Endothelial cell of umbilical vein (primary cell): Measurements from ENCODE around the gene ATXN1. TPM values are rescaled to one million over a fixed set of nuclear protein-coding genes. Genes with fewer than 3 reads are reported as not detected.

Source experiments
- BruUV-seq: library from RNA; stranded (reverse); fragments of 400-500 nt; replicated peaks from 2 replicates; lab custom pipeline; 2021; lab: Mats Ljungman, UMichigan
- CTCF ChIA-PET: fragments of 300-600, 350-600 bp; sonication (Branson Sonifier 250); formaldehyde crosslinking; loops from one replicate; lab custom pipeline; 2021; ENCODE audit warnings: antibody characterized with exemption, inconsistent platforms; lab: Charles Lee
- POLR2A ChIA-PET: fragments of 300-600, 350-600 bp; sonication (Branson Sonifier 250); formaldehyde crosslinking; loops from one replicate; lab custom pipeline; 2021; ENCODE audit warnings: antibody characterized with exemption, inconsistent platforms; lab: Charles Lee
- DNase-seq: peaks from one replicate; pipeline ENCODE4 v3.0.0-alpha.2; 2011; ENCODE audit warnings: low read depth, low spot score
- FAIRE-seq: peaks from 2 replicates; lab custom pipeline; 2011; peaks lifted over from hg19 to GRCh38; lab: Jason Lieb, UNC
- H2AFZ ChIP-seq: 2 replicates; pipeline ENCODE4 v1.6.0; 2012; ENCODE audit warnings: low read depth, low read length, control low read depth, inconsistent platforms
- H3K27ac ChIP-seq: 2 replicates; pipeline ENCODE4 v1.5.1; 2011; ENCODE audit warnings: low read depth, mild to moderate bottlenecking, control low read depth, low read length, moderate library complexity; ENCODE audit not compliant: insufficient read depth
- H3K27me3 ChIP-seq, 2 experiments: 2 replicates each; pipeline versions ENCODE4 v1.6.0 to v1.6.1; 2011; ENCODE audit warnings: low read length in 2 of 2, mixed read lengths in 1 of 2; ENCODE audit not compliant: control insufficient read depth in 2 of 2, insufficient read depth in 2 of 2
- H3K36me3 ChIP-seq, 2 experiments: 2 replicates in 1 of 2; 3 replicates in 1 of 2; pipeline ENCODE4 v1.5.1; 2011; ENCODE audit warnings: low read length in 2 of 2, mild to moderate bottlenecking in 1 of 2, moderate library complexity in 1 of 2; ENCODE audit not compliant: control insufficient read depth in 2 of 2, insufficient read depth in 2 of 2; ENCODE audit errors: extremely low read depth in 1 of 2
- H3K4me1 ChIP-seq: 3 replicates; pipeline ENCODE4 v1.5.1; 2011; ENCODE audit warnings: mild to moderate bottlenecking, low read length; ENCODE audit not compliant: control insufficient read depth, insufficient read depth; ENCODE audit errors: extremely low read depth
- H3K4me2 ChIP-seq: 2 replicates; pipeline ENCODE4 v1.6.1; 2011; ENCODE audit warnings: low read length, control low read depth, mixed read lengths; ENCODE audit not compliant: insufficient read depth
- H3K4me3 ChIP-seq, 3 experiments: fragments of 200-600 bp in 1 of 3; sonication (generic), shearing (Covaris generic) in 1 of 3; replicated peaks in 1 of 3; 2 replicates each; pipeline ENCODE4 v1.5.1; 2011 to 2016; ENCODE audit warnings: control low read depth in 3 of 3, low read length in 3 of 3, mild to moderate bottlenecking in 2 of 3, inconsistent platforms in 1 of 3, low read depth in 1 of 3, moderate library complexity in 1 of 3; ENCODE audit not compliant: insufficient read depth in 1 of 3
- H3K79me2 ChIP-seq: 2 replicates; pipeline ENCODE4 v1.6.0; 2012; ENCODE audit warnings: low read length, inconsistent platforms; ENCODE audit not compliant: control insufficient read depth, insufficient read depth
- H3K9ac ChIP-seq: replicated peaks from 2 replicates; pipeline ENCODE3; 2011; ENCODE audit warnings: low read length, control low read depth; ENCODE audit not compliant: insufficient read depth; ENCODE audit errors: extremely low read depth
- H3K9me1 ChIP-seq: replicated peaks from 3 replicates; pipeline ENCODE4 v1.6.0; 2011; ENCODE audit warnings: mild to moderate bottlenecking, low read length; ENCODE audit not compliant: control insufficient read depth, insufficient read depth; ENCODE audit errors: extremely low read depth
- H3K9me3 ChIP-seq: replicated peaks from 2 replicates; pipeline ENCODE4 v1.5.1; 2012; ENCODE audit warnings: low read length, inconsistent platforms; ENCODE audit not compliant: control insufficient read depth, insufficient read depth
- H4K20me1 ChIP-seq: replicated peaks from 2 replicates; pipeline ENCODE3; 2011; ENCODE audit warnings: mild to moderate bottlenecking, low read length; ENCODE audit not compliant: control insufficient read depth, insufficient read depth; ENCODE audit errors: extremely low read depth
- CTCF ChIP-seq, 2 donors: IDR thresholded peaks; 1 replicate in 1 of 2; 2 replicates in 1 of 2; pipeline ENCODE4 v1.5.1; 2011; ENCODE audit warnings: low read length in 2 of 2, mild to moderate bottlenecking in 2 of 2, moderate library complexity in 2 of 2, control low read depth in 1 of 2, inconsistent platforms in 1 of 2, low read depth in 1 of 2; ENCODE audit not compliant: insufficient read depth in 1 of 2; ENCODE audit errors: extremely low read depth in 1 of 2
- EZH2 ChIP-seq: IDR thresholded peaks from 2 replicates; pipeline ENCODE4 v1.6.1; 2012; ENCODE audit warnings: borderline replicate concordance, low read depth, mild to moderate bottlenecking, moderate library complexity, low read length, inconsistent platforms; ENCODE audit not compliant: severe bottlenecking
- FOS ChIP-seq: IDR thresholded peaks from 2 replicates; pipeline ENCODE4 v1.6.1; 2011; ENCODE audit warnings: mild to moderate bottlenecking, low read length, moderate library complexity, borderline replicate concordance; ENCODE audit not compliant: insufficient read depth
- GATA2 ChIP-seq: IDR thresholded peaks from 2 replicates; pipeline ENCODE4 v1.7.0; 2011; ENCODE audit warnings: low read depth, mild to moderate bottlenecking, moderate library complexity, mixed read lengths, low read length; ENCODE audit not compliant: insufficient read length, insufficient read depth
- JUN ChIP-seq: IDR thresholded peaks from 2 replicates; pipeline ENCODE4 v1.6.1; 2011; ENCODE audit warnings: borderline replicate concordance, low read depth; ENCODE audit not compliant: insufficient read length, insufficient read depth
- MAX ChIP-seq: IDR thresholded peaks from 2 replicates; pipeline ENCODE4 v1.6.1; 2011; ENCODE audit not compliant: insufficient read depth, insufficient read length
- MYC ChIP-seq: IDR thresholded peaks from one replicate; pipeline ENCODE4 v1.6.1; 2011; ENCODE audit warnings: mild to moderate bottlenecking, low read depth, low read length
- POLR2A ChIP-seq: IDR thresholded peaks from 2 replicates; pipeline ENCODE4 v1.6.1; 2012; ENCODE audit warnings: low read depth, mild to moderate bottlenecking, control low read depth, low read length
- POLR2AphosphoS5 ChIP-seq: IDR thresholded peaks from 2 replicates; pipeline ENCODE4 v1.6.1; 2012; ENCODE audit warnings: low read depth, mild to moderate bottlenecking, control low read depth, low read length, moderate library complexity; ENCODE audit not compliant: insufficient read depth
- dilution Hi-C: fragments of 300-500 bp; cut with MboI; formaldehyde crosslinking; loops from one replicate; pipeline ENCODE4 v1.15.0; 2019; ENCODE audit warnings: low sequenced_read_pairs; ENCODE audit not compliant: extremely low pct_ligation_motif_present
- intact Hi-C: fragments of 100-400 bp; cut with micrococcal nuclease; formaldehyde crosslinking; loops from one replicate; pipeline ENCODE4 v1.10.0; 2022
- polyA plus RNA-seq, 4 experiments: library from polyadenylated mRNA; depleted of rRNA in 3 of 4; stranded (reverse) in 3 of 4; unstranded in 1 of 4; fragments of >200 nt; gene quantifications; 2 replicates each; pipeline versions ENCODE4 v1.2.1 to v1.2.3, GENCODE V29; 2011 to 2012; ENCODE audit warnings: missing spikeins in 1 of 4
- total RNA-seq: library from RNA; stranded (reverse); gene quantifications from 2 replicates; pipeline ENCODE4 v1.2.3, GENCODE V29; 2021

ATXN1 gene
- total and polyA plus RNA-seq, 2 donors (not counting 3 experiments of a cell fraction or from before 2014, with no cell fraction given) = 16.4 to 33.0 TPM

- no peaks in the 10 kb centered on the region for H3K79me2 ChIP-seq
- no peaks in the 10 kb centered on the region for H3K9me3 ChIP-seq
- no peaks in the 10 kb centered on the region for H4K20me1 ChIP-seq
- H3K36me3 ChIP-seq = no peaks in the 10 kb centered on the region
- TF ChIP-seq POLR2A (no peak), GATA2 (no peak), MYC (no peak), JUN (no peak), EZH2 (no peak), FOS (no peak), CTCF (IDR thresholded peaks at IDR 0.05; ENCODE audit: extremely low read depth in 1 of 2, insufficient read depth in 1 of 2, low read depth in 1 of 2, low read length in 2 of 2) (no peak), MAX (no peak), POLR2AphosphoS5 (no peak)
- no peak overlapping the region for H3K9ac ChIP-seq
- peaks cover 17% of the 10 kb centered on the region for H3K4me1 ChIP-seq
- H3K27me3 ChIP-seq = no peaks in the 10 kb centered on the region
- no peaks in the 10 kb centered on the region for H3K9me1 ChIP-seq
- H2AFZ ChIP-seq = no peak overlapping the region
- BruUV-seq = no TSS peak
- H3K4me2 ChIP-seq = peak overlapping the region; percentile 22
- ChIA-PET CTCF (interaction anchor here (1.3 to 1.7 kb wide), 5 partner anchors 11 to 65 kb away, joined by 3 to 10 read pairs (median 5); no protein-coding TSS in a partner anchor), POLR2A (interaction anchor here (1.4 kb wide), 1 partner anchor 8 kb away, joined by 6 read pairs; no protein-coding TSS in a partner anchor)
- H3K27ac ChIP-seq = peak overlapping the region; percentile 31
- no peak overlapping the region for H3K4me3 ChIP-seq
- FAIRE-seq (no peak), DNase-seq (peak; percentile 55)
- intact Hi-C loops (loop anchor here (1.0 kb wide), 1 partner anchor 7 kb away; no protein-coding TSS in a partner anchor), dilution Hi-C loops (no loop called here)
Measured at GRCh38 chr6:16344756-16345155, 416.5 kb downstream of the ATXN1 start.
